HepG2 (cell line): ENCODE measurements around the gene ERVH48-1. TPM values are rescaled to one million over a fixed set of nuclear protein-coding genes. Genes with fewer than 3 reads are reported as not detected.
"Not testable (repeated sequence)": the region's sequence is repeated elsewhere in the genome, so short reads cannot be mapped to it uniquely, and the experiment has no call there.

Source experiments
- ATAC-seq: fragments of 200-7000 bp; cut with Tn5 transposase; 3 replicates; pipeline ENCODE4 v1.9.1; 2020; ENCODE audit warnings: mild to moderate bottlenecking, moderate library complexity
- BruUV-seq: library from RNA; stranded (reverse); fragments of 400-500 nt; replicated peaks from 2 replicates; lab custom pipeline; 2021; lab: Mats Ljungman, UMichigan
- CTCF ChIA-PET: fragments of 300-600 bp; formaldehyde crosslinking; extraction: SDS; loops from one replicate; lab custom pipeline; 2021; ENCODE audit warnings: low total read pairs, inconsistent platforms, low intra/inter-chr PET ratio; lab: Yijun Ruan, JAX
- POLR2A ChIA-PET: fragments of 350-600 bp; sonication (Branson Sonifier 250); formaldehyde crosslinking; loops from one replicate; lab custom pipeline; 2020; ENCODE audit warnings: antibody characterized with exemption, inconsistent platforms; lab: Yijun Ruan, JAX
- DNase-seq: peaks from one replicate; pipeline ENCODE4 v3.0.0-alpha.2; 2015; ENCODE audit warnings: low spot score
- FAIRE-seq: peaks from 3 replicates; lab custom pipeline; 2011; peaks lifted over from hg19 to GRCh38; lab: Jason Lieb, UNC
- H2AFZ ChIP-seq: one replicate; pipeline ENCODE4 v1.6.1; 2011; ENCODE audit warnings: low read length, inconsistent platforms
- H3K27ac ChIP-seq: fragments of 300-600 bp; 3 replicates; pipeline ENCODE4 v1.8.0; 2011; ENCODE audit warnings: mixed run types, mild to moderate bottlenecking, mixed read lengths, low read length, inconsistent platforms; ENCODE audit not compliant: insufficient read depth; ENCODE audit errors: extremely low read length
- H3K27me3 ChIP-seq, 2 experiments: fragments of 200-600 bp in 1 of 2; 2 replicates in 1 of 2; 3 replicates in 1 of 2; pipeline versions ENCODE4 v1.6.0 to v1.8.0; 2011; ENCODE audit warnings: low read length in 2 of 2, mild to moderate bottlenecking in 2 of 2, moderate library complexity in 2 of 2, inconsistent platforms in 1 of 2; ENCODE audit not compliant: insufficient read depth in 2 of 2, control insufficient read depth in 1 of 2
- H3K36me3 ChIP-seq, 2 experiments: fragments of 200-600 bp in 1 of 2; replicated peaks in 1 of 2; 2 replicates in 1 of 2; 3 replicates in 1 of 2; pipeline versions ENCODE4 v1.5.1 to v1.8.0; 2011; ENCODE audit warnings: low read length in 2 of 2, inconsistent platforms in 1 of 2; ENCODE audit not compliant: insufficient read depth in 2 of 2, control insufficient read depth in 1 of 2
- H3K4me1 ChIP-seq: 2 replicates; pipeline ENCODE4 v1.5.1; 2012; ENCODE audit warnings: low read length, inconsistent platforms; ENCODE audit not compliant: insufficient read depth
- H3K4me2 ChIP-seq: 2 replicates; pipeline ENCODE4 v1.6.0; 2011; ENCODE audit warnings: low read depth, low read length, inconsistent platforms
- H3K4me3 ChIP-seq, 3 experiments: fragments of 200-600 bp in 1 of 3; sonication (generic), shearing (Covaris generic) in 1 of 3; replicated peaks in 1 of 3; 2 replicates each; pipeline ENCODE4 v1.5.1; 2011 to 2016; ENCODE audit warnings: low read length in 3 of 3, inconsistent platforms in 2 of 3, low read depth in 2 of 3, mild to moderate bottlenecking in 2 of 3, control low read depth in 1 of 3, mixed read lengths in 1 of 3; ENCODE audit not compliant: insufficient read depth in 1 of 3
- H3K79me2 ChIP-seq: one replicate; pipeline ENCODE4 v1.6.1; 2011; ENCODE audit warnings: low read length, inconsistent platforms; ENCODE audit not compliant: insufficient read depth
- H3K9ac ChIP-seq: 2 replicates; pipeline ENCODE4 v1.6.0; 2011; ENCODE audit warnings: mild to moderate bottlenecking, low read depth, low read length, inconsistent platforms; ENCODE audit not compliant: insufficient read depth
- H3K9me3 ChIP-seq: 2 replicates; pipeline ENCODE4 v1.5.1; 2012; ENCODE audit warnings: mild to moderate bottlenecking, low read length
- H4K20me1 ChIP-seq: 2 replicates; pipeline ENCODE4 v1.6.0; 2011; ENCODE audit warnings: inconsistent platforms, mild to moderate bottlenecking, low read length, moderate library complexity; ENCODE audit not compliant: insufficient read depth
- DNMT3B ChIP-seq: conservative IDR thresholded peaks from 2 replicates; pipeline ENCODE4 v1.6.1; 2016; ENCODE audit warnings: missing biosample characterization, control low read depth
- IRF2 ChIP-seq: IDR thresholded peaks from 2 replicates; pipeline ENCODE4 v1.6.1; 2018; ENCODE audit warnings: missing genetic modification reagents, missing compliant biosample characterization
- MAFF ChIP-seq: IDR thresholded peaks from 2 replicates; pipeline ENCODE4 v1.6.1; 2011; ENCODE audit warnings: low read depth, low read length, improper control_type of control experiment
- MBD4 ChIP-seq: IDR thresholded peaks from 2 replicates; pipeline ENCODE4 v1.6.1; 2012; ENCODE audit warnings: low read length, inconsistent platforms, borderline replicate concordance
- SIN3A ChIP-seq: IDR thresholded peaks from 2 replicates; pipeline ENCODE4 v1.6.1; 2011; ENCODE audit warnings: low read depth, mild to moderate bottlenecking, control low read depth, low read length, borderline replicate concordance
- SIN3B ChIP-seq: fragments of 150-350 bp; IDR thresholded peaks from 2 replicates; pipeline ENCODE4 v1.6.1; 2014; ENCODE audit warnings: low read length
- SOX13 ChIP-seq, 3 experiments: fragments of 450-650 bp in 1 of 3; sonication (generic) in 1 of 3; formaldehyde crosslinking in 1 of 3; IDR thresholded peaks in 2 of 3; conservative IDR thresholded peaks in 1 of 3; 2 replicates each; pipeline versions ENCODE4 v1.5.0 to v1.6.1; 2016 to 2020; ENCODE audit warnings: antibody characterized with exemption in 1 of 3, mild to moderate bottlenecking in 1 of 3, missing compliant biosample characterization in 1 of 3, missing genetic modification reagents in 1 of 3, moderate library complexity in 1 of 3
- TARDBP ChIP-seq: sonication (generic); formaldehyde crosslinking; IDR thresholded peaks from 2 replicates; pipeline ENCODE4 v1.8.0; 2022; ENCODE audit warnings: mild to moderate bottlenecking, missing genetic modification reagents
- TRIM24 ChIP-seq: sonication (generic); formaldehyde crosslinking; IDR thresholded peaks from 2 replicates; pipeline ENCODE4 v1.8.0; 2022; ENCODE audit warnings: mild to moderate bottlenecking, missing genetic modification reagents
- ZBTB7B ChIP-seq: sonication (generic); formaldehyde crosslinking; IDR thresholded peaks from 2 replicates; pipeline ENCODE4 v1.4.0; 2020; ENCODE audit warnings: missing genetic modification reagents
- ZFP62 ChIP-seq: sonication (generic); formaldehyde crosslinking; IDR thresholded peaks from 2 replicates; pipeline ENCODE4 v1.4.0; 2020; ENCODE audit warnings: missing genetic modification reagents
- ZNF232 ChIP-seq: sonication (generic); formaldehyde crosslinking; IDR thresholded peaks from 2 replicates; pipeline ENCODE4 v1.4.0; 2020; ENCODE audit warnings: missing genetic modification reagents, borderline replicate concordance
- ZNF788 ChIP-seq: sonication (generic); formaldehyde crosslinking; IDR thresholded peaks from 2 replicates; pipeline ENCODE4 v1.5.0; 2020; ENCODE audit warnings: mild to moderate bottlenecking, missing genetic modification reagents, borderline replicate concordance
- WGBS: methylation state at CpG from one replicate; pipeline ENCODE4 v1.1.6; 2017; ENCODE audit warnings: low lambda C conversion rate; 5-methylcytosine and 5-hydroxymethylcytosine counted together
- in situ Hi-C: cut with HindIII; loops from 2 replicates; pipeline ENCODE4 v1.10.0; 2017; ENCODE audit warnings: low pct_unique_long_range_greater_than_20kb; ENCODE audit not compliant: extremely low pct_ligation_motif_present
- intact Hi-C: fragments of 100-400 bp; cut with micrococcal nuclease; formaldehyde crosslinking; loops from one replicate; pipeline ENCODE4 v1.10.0; 2022; ENCODE audit not compliant: unreplicated experiment
- polyA plus RNA-seq, 8 experiments: library from polyadenylated mRNA; depleted of rRNA in 3 of 8; stranded (reverse) in 7 of 8; unstranded in 1 of 8; fragments of >200 nt; fragmentation: Illumina TruSeq in 4 of 8; extraction: Trizol in 4 of 8; gene quantifications; 2 replicates each; pipeline versions ENCODE4 v1.2.1 to v1.2.3, GENCODE V29; 2011 to 2016; ENCODE audit warnings: low read depth in 4 of 8, missing spikeins in 1 of 8, mixed read lengths in 1 of 8; ENCODE audit not compliant: insufficient read depth in 1 of 8
- total RNA-seq, 5 experiments: library from RNA; depleted of rRNA; stranded (reverse); fragments of >200 nt; fragmentation: Illumina TruSeq; extraction: Trizol; gene quantifications; 2 replicates each; pipeline ENCODE4 v1.2.3, GENCODE V29; 2016; ENCODE audit warnings: low read depth in 1 of 5
- TF ChIP-seq, protein P1 (sequence below): IDR thresholded peaks from 2 replicates; pipeline ENCODE4 v1.6.1; 2012; ENCODE audit warnings: low read length, improper control_type of control experiment
- TF ChIP-seq, protein P2 (sequence below): sonication (generic); formaldehyde crosslinking; IDR thresholded peaks from 2 replicates; pipeline ENCODE4 v1.4.0; 2020; ENCODE audit warnings: missing genetic modification reagents
- TF ChIP-seq, protein P3 (sequence below): sonication (generic); formaldehyde crosslinking; IDR thresholded peaks from 2 replicates; pipeline ENCODE4 v1.5.0; 2020; ENCODE audit warnings: missing genetic modification reagents
- TF ChIP-seq, protein P4 (sequence below): sonication (generic); formaldehyde crosslinking; IDR thresholded peaks from 2 replicates; pipeline ENCODE4 v1.5.0; 2020; ENCODE audit warnings: missing genetic modification reagents
- TF ChIP-seq, protein P5 (sequence below): sonication (generic); formaldehyde crosslinking; IDR thresholded peaks from 2 replicates; pipeline ENCODE4 v1.5.0; 2020; ENCODE audit warnings: mild to moderate bottlenecking, missing genetic modification reagents

The ERVH48-1 gene
- total and polyA plus RNA-seq, 2 of the 13 experiments (the other 11 are each of a cell fraction or from before 2014, with no cell fraction given): 1.8 TPM; not detected in 1

DNA sequence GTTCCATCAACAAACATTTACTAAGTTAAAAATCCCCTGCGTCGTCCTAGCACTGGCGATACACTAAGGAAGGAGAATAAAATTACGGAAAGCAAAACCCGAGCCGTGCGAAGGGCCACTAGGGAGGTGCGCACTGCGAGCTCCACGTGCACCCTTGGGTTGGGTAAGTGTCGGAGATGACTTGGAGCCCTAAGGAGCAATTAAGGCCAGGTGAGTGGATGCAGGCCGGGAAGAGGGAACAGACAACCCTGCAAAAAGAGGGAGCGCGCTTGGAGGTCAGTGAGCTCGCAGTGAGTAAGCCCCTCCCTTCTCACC lies 46.8 kb downstream of the ERVH48-1 start (continued):
- TF ChIP-seq, protein P1, sequence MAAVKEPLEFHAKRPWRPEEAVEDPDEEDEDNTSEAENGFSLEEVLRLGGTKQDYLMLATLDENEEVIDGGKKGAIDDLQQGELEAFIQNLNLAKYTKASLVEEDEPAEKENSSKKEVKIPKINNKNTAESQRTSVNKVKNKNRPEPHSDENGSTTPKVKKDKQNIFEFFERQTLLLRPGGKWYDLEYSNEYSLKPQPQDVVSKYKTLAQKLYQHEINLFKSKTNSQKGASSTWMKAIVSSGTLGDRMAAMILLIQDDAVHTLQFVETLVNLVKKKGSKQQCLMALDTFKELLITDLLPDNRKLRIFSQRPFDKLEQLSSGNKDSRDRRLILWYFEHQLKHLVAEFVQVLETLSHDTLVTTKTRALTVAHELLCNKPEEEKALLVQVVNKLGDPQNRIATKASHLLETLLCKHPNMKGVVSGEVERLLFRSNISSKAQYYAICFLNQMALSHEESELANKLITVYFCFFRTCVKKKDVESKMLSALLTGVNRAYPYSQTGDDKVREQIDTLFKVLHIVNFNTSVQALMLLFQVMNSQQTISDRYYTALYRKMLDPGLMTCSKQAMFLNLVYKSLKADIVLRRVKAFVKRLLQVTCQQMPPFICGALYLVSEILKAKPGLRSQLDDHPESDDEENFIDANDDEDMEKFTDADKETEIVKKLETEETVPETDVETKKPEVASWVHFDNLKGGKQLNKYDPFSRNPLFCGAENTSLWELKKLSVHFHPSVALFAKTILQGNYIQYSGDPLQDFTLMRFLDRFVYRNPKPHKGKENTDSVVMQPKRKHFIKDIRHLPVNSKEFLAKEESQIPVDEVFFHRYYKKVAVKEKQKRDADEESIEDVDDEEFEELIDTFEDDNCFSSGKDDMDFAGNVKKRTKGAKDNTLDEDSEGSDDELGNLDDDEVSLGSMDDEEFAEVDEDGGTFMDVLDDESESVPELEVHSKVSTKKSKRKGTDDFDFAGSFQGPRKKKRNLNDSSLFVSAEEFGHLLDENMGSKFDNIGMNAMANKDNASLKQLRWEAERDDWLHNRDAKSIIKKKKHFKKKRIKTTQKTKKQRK: no peak
- TF ChIP-seq, protein P2, sequence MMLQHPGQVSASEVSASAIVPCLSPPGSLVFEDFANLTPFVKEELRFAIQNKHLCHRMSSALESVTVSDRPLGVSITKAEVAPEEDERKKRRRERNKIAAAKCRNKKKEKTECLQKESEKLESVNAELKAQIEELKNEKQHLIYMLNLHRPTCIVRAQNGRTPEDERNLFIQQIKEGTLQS: no peak
- TF ChIP-seq SOX13 (IDR thresholded peaks at IDR 0.05): no peak
- no peak for TF ChIP-seq SOX13 (CRISPR knock-in tag; conservative IDR thresholded peaks at IDR 0.05 in 1 of 2, IDR thresholded peaks at IDR 0.05 in 1 of 2)
- TF ChIP-seq ZBTB7B (CRISPR knock-in tag): no peak
- no peak for TF ChIP-seq DNMT3B (CRISPR knock-in tag)
- no peak for TF ChIP-seq TRIM24
- no peak for TF ChIP-seq IRF2 (CRISPR knock-in tag)
- TF ChIP-seq SIN3A: peak; percentile 55; the same call in 1 of the 2 replicates
- no peak for TF ChIP-seq SIN3B
- TF ChIP-seq MBD4: no peak
- no peak for TF ChIP-seq TARDBP (CRISPR knock-in tag)
- TF ChIP-seq, protein P3, sequence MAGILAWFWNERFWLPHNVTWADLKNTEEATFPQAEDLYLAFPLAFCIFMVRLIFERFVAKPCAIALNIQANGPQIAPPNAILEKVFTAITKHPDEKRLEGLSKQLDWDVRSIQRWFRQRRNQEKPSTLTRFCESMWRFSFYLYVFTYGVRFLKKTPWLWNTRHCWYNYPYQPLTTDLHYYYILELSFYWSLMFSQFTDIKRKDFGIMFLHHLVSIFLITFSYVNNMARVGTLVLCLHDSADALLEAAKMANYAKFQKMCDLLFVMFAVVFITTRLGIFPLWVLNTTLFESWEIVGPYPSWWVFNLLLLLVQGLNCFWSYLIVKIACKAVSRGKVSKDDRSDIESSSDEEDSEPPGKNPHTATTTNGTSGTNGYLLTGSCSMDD: no peak
- TF ChIP-seq, protein P4, sequence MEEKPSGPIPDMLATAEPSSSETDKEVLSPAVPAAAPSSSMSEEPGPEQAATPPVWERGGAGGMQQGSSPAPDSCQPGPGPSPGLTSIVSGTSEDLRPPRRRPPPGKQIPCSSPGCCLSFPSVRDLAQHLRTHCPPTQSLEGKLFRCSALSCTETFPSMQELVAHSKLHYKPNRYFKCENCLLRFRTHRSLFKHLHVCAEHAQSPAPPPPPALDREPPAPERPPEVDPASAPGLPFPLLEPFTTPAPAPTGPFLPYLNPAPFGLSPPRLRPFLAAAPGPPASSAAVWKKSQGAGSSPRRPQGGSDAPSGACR (CRISPR knock-in tag): 0 out of 2 replicates have a peak, but pooled peaks have one; percentile 6
- no peak for TF ChIP-seq MAFF
- TF ChIP-seq, protein P5, sequence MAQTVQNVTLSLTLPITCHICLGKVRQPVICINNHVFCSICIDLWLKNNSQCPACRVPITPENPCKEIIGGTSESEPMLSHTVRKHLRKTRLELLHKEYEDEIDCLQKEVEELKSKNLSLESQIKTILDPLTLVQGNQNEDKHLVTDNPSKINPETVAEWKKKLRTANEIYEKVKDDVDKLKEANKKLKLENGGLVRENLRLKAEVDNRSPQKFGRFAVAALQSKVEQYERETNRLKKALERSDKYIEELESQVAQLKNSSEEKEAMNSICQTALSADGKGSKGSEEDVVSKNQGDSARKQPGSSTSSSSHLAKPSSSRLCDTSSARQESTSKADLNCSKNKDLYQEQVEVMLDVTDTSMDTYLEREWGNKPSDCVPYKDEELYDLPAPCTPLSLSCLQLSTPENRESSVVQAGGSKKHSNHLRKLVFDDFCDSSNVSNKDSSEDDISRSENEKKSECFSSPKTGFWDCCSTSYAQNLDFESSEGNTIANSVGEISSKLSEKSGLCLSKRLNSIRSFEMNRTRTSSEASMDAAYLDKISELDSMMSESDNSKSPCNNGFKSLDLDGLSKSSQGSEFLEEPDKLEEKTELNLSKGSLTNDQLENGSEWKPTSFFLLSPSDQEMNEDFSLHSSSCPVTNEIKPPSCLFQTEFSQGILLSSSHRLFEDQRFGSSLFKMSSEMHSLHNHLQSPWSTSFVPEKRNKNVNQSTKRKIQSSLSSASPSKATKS (CRISPR knock-in tag): no peak
- no peak for TF ChIP-seq ZNF788 (CRISPR knock-in tag)
- 0 out of 2 replicates have a peak, but pooled peaks have one; percentile 76 for TF ChIP-seq ZNF232
- no peak for TF ChIP-seq ZFP62 (CRISPR knock-in tag)

DNA sequence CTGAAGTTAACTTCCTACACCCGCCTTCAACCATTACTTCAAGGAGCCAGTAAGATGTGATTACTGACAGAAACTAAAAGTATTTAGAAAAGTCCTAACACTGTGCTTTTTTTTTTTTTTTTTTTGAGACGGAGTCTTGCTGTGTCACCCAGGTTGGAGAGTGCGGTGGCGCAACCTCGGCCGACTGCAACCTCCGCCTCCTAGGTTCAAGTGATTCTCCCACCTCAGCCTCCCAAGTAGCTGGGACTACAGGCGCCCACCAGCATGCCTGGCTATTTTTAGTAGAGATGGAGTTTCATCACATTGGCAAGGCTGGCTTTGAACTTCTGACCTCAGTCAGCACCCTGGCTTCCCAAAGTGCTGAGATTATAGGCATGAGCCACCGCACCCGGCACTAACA lies 49.6 kb downstream of the ERVH48-1 start:
- in situ Hi-C loops, H3K4me3 ChIP-seq, intact Hi-C loops, H3K9ac ChIP-seq, POLR2A ChIA-PET, H3K4me2 ChIP-seq, FAIRE-seq, ATAC-seq, BruUV-seq, H2AFZ ChIP-seq, CTCF ChIA-PET, H3K9me3 ChIP-seq, H3K27ac ChIP-seq, H4K20me1 ChIP-seq, H3K27me3 ChIP-seq, DNase-seq: not testable (repeated sequence)
- Histone ChIP-seq H3K36me3 (peaks cover 17 to 42% of the 10 kb centered on the region in 2 experiments), H3K79me2 (peaks cover 32% of the 10 kb centered on the region), H3K4me1 (peaks cover 24% of the 10 kb centered on the region)
- over 99% methylated on average over 10 of the region's 10 CpGs for WGBS
